ENCODE results near the gene PDIA2.

The PDIA2 gene

DNA sequence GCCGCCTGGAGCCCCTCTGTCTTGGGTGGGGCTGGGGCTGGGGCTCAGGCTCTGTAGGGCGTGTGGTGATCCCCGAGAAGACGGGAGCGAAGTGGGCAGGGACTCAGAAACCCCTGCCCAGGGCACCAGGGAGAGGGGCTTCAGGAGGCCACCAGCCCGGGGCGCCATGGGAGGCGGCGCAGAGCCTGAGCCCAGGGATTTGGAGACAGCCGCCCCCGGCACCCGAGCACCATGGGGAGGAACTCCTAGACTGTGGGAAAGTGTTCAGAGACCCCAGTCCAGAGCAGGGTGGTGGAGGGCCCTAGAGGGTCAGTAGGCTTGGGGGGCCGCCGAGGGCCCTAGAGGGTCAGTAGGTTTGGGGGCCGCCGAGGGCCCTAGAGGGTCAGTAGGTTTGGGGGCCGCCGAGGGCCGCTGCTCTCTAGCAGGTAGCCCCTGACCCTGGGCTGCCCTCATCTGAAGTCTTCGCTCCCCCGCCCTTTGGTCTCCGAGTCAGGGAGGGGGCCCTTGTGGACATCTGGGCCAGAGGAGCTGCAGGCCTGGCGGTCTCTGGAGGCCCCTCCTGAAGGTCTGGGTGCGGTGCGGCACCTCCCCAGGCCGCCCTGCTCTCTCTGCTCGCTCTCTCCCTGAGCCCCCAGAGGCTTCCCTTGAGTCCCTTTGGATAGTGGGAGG lies 1.8 kb upstream of the PDIA2 start:
- DNase-seq = no peak

DNA sequence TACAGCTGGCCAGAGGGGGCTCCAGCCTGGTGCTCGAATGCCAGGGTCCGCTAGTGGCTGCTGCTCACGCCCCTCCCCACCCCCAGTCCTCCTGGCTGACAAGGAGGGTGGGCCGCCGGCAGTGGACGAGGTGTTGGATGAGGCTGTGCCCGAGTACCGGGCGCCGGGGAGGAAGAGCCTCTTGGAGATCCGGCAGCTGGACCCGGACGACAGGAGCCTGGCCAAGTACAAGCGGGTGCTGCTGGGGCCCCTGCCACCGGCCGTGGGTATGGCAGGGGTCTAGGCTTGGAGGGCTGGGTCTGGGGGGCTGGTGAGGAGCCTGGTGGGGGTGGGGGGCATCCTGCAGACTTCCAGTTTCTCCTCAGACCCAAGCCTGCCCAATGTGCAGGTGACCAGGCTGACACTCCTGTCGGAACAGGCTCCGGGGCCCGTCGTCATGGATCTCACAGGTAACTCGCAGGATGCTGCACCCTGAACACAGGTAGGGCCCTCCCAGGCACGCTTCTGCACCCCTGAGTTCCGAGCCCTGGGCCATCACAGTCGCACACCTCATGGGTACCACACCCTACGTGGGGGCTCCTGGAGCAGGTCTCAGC lies 1.2 kb upstream of the PDIA2 start:
- no peak for DNase-seq

DNA sequence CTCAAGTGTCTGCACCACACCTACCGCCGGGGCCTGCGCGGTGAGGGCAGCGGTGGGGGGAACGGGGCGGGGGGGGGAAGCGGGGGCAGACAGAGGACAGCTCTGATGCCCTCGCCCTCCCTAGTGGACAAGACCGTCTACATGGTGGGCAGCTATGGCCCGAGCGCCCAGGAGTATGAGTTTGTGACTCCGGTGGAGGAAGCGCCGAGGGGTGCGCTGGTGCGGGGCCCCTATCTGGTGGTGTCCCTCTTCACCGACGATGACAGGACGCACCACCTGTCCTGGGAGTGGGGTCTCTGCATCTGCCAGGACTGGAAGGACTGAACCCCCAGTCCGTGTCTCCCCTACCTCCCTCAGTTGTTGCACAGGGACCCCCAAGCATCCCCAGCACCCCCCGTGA lies 473 bp upstream of the PDIA2 start:
- DNase-seq = no peak

DNA sequence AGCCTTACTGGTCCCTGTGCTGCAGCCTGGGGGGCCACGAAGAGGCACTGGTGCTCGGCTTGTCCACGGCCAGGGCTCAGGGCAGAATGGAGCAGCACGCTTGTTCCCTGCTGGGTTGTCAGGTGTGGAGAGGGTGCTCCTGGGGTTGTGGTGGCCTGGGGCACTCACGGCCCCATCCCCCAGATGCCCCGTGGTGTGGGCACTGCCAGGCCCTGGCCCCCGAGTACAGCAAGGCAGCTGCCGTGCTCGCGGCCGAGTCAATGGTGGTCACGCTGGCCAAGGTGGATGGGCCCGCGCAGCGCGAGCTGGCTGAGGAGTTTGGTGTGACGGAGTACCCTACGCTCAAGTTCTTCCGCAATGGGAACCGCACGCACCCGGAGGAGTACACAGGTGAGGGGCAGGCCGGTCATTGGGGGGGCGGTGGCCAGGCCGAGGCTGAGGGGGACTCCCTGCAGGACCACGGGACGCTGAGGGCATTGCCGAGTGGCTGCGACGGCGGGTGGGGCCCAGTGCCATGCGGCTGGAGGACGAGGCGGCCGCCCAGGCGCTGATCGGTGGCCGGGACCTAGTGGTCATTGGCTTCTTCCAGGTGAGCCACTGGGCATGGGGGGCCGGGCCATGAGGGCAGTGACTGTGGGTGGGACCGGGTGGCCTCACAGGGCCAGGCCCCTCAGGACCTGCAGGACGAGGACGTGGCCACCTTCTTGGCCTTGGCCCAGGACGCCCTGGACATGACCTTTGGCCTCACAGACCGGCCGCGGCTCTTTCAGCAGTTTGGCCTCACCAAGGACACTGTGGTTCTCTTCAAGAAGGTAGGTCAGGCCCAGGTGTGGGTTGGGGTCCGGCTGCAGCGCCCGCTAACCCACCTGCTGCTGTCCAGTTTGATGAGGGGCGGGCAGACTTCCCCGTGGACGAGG lies 1.5 kb downstream of the PDIA2 start:
- no peak for DNase-seq

DNA sequence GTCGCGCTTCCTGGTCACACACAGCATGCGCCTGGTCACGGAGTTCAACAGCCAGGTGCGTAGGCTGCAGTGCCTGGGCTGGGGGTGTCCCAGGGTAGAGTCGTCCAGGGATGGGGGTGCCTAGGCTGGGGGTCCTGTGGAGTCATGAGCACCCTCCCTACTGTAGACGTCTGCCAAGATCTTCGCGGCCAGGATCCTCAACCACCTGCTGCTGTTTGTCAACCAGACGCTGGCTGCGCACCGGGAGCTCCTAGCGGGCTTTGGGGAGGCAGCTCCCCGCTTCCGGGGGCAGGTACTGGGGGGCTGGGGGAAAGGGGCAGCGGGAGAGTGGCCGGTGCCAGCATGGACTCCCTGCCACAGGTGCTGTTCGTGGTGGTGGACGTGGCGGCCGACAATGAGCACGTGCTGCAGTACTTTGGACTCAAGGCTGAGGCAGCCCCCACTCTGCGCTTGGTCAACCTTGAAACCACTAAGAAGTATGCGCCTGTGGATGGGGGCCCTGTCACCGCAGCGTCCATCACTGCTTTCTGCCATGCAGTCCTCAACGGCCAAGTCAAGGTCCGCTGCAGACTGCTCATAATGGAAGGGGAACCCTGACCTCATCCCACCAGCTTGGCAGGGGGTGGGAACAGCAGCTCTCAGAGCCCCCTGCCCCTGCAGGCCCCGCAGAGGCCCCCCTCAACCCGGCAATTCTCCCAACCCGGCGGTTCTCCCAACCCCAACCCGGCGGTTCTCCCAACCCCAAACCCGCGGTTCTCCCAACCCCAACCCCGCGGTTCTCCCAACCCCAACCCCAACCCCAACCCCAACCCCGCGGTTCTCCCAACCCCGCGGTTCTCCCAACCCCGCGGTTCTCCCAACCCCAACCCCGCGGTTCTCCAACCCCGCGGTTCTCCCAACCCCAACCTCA lies 2.4 kb downstream of the PDIA2 start:
- no peak for DNase-seq

DNA sequence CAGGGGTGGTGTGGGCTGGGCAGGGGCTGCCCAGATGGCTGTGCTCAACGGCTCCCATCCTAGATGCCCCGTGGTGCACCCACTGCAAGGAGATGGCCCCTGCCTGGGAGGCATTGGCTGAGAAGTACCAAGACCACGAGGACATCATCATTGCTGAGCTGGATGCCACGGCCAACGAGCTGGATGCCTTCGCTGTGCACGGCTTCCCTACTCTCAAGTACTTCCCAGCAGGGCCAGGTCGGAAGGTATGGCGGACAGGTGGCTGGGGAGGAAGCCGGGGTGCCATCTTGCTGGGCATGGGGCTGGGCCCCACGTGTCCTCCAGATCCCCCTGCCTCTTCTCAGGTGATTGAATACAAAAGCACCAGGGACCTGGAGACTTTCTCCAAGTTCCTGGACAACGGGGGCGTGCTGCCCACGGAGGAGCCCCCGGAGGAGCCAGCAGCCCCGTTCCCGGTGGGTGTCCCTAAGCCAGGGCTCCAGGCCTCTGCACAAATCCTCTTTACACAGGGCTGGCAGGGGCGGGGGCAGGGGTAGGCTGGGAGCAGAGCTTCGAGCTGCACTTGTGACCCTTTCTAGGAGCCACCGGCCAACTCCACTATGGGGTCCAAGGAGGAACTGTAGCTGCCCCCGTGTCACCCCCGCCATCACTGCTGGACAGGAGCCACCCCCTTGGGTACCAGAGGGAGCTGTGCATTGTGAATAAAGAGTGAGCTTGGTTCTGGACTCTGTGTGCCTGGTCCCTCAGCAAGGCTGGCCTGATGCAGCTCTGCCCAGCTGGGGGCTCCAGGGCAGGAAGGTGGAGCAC lies 3.7 kb downstream of the PDIA2 start:
- DNase-seq = no peak

DNA sequence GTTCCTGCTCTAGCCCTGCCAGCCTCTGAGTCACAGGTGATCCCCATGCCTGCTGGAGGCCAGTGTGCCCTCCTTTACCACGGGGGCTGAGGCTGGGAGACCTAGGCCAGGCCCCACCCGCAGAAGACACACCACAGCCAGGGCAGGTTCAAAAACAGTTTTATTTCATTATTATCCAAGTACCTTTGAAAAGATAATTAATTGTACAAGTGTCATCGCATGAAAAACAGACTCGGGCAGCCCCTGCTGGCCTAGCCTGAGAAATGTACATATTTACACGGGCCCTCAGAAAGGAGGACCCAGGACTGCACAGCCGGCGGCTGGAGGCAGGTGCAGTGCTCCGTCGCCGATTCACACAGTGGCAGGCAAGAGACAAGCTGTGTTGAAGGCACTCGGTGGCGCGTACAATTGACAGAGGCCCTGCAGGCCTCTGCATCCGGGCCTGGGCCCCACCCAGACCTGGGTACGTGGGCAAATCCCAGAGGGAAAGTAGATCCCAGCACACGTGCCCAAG lies 4.4 kb downstream of the PDIA2 start:
- DNase-seq = no peak

DNA sequence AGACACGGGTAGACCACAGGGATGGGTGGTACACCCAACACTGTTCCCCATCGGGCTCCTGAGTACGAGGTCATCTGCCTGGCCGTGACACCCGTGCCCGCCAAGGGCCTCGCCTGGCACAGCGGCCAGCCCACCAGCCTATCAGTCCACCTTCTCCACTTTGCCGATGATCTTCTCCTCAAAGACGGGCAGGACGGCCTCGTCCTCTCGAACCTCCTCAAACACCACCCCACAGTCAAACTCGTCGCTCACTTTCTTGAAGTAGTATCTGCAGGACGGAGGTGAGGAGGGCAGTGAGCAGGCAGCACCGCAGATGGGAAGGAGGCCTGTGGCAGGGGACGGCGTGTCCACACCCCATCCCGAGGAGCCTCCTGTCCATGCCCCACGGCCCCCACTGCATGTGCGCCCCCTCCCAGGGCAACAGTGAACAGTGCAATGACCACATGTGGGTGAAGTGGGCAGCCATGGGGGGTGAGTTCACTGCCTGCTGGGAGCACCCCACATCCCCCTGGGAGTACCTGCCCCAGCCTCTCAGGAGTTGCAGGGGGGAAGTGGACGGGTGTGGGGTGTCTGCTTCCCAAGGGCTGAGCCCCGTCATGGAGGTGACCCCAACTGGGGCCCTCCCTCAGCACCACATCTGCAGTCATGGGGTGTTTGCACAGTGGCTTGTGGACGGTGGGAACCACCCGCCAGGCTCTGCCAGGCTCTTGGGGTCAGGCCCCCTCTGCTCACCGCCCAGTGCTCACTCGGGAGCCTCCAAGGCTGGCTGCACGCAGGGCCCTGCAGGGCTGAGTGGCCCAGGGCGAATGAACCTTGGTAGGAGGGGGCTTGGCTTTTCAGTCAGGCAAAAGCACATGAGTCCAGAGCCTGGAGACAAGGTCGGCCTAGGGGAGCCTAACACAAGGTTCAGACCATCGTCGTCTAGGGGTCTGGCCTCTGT lies 5.3 kb downstream of the PDIA2 start:
- no peak for DNase-seq

DNA sequence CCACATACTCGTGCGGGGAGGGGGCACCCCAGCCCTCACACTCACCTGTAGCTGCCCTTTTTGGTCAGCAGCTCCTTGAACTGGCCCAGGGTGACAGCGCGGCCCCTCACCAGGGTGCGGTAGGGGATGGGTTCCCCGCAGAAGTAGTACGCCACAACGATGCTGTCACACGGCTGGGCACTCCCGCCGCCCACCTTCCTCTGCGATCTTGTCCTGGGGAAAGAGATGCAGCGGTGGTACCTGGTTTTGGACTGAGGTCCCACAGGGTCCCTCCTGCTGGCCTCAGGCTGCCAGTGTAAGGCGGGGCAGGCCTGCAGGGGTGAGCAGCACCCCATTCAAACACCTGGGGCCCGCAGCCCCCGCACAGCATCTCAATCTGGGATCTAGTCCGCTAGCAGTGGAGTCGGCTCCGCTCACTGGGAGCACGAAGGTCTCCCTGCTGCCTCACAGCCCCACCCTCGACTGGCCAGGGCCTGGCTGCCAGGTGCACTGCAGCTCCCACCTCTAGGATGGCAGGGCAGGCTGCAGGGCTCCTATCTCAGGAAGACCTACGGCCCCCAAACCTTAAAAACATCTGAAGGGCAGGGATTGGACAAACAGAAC lies 6.5 kb downstream of the PDIA2 start:
- DNase-seq = no peak

DNA sequence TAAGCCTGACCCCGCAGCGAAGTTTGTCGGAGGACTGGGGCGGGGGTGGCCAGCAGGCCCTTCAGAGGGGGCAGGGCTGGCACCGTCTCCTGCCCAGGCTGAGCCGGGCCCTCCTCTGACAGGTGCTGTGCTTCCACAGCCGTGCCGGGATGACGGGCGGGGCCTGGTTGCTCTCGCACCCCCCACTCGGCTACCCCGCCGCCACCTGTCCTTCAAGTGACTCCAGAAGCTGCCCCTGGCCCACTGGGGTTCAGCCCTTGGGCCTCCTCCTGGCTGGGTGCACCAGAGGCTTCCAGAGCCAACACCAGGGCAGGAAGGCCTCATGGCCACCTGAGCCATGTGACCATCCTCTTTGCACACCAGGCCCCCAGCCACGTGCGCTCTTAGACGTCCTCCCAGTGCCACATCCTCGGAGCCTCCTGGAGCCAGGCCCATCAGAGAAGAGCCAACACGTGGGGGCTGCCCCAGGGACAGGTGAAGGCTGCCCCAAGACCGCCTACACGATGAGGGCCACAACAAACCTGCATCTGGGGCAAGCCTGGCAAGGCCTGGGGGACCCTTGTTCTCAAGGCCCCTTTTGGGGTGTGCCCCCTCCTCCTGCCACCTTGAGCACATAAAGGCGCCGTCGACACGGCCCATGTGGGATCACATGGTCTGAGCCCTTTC lies 7.2 kb downstream of the PDIA2 start:
- DNase-seq = no peak

DNA sequence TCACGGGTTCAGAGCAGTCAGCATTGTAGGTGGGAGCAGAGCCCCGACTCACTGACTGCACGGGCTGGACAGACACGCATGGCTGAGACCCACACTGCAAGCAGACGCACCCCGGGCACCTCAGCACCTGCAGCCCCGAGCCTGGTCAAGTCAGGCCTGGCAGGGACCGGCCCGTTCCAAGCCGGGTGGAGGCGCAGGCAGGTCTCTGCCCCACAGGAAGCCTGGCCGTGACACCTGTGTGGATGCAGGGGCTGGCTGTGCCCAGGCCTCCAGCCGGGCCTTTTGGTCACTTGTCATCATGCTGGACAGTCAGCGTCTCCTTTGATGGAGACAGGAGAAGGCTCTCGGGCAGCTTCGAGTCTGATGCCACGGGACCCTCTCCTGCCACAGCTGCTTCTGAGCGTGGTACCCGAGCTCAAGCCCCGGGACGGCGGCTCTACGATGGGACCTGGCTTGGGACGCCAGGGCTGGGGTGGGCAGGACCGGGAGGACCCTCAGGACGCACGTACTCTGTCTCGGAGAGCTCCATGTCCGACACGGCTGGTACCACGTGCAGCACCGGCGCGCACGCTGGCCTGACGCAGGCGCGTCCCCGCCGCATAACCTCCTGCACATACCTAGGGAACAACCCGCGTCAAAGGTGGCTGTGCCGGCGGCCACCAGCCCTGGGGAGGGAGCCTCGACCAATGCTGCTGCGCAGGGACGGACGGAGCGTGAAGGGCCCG lies 7.9 kb downstream of the PDIA2 start:
- DNase-seq = no peak

DNA sequence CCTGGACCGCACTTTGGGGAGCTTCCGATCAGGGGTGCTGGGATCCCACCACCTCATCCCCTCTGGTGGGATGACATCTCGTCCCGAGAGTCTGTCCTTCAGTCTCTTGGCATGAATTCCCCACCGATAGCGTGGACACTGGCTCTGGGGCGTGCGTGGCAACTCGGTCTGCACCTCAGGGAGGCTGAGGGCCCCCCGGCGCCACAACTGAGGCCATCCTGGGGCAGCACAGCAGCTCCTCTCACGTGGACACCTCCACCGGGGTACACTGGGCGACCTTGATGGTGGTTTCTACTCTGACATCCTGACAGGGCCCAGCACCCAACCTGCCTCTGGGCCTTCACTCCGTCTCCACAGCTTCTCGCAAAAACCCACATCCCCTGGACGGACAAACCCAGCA lies 8.6 kb downstream of the PDIA2 start:
- DNase-seq = no peak

DNA sequence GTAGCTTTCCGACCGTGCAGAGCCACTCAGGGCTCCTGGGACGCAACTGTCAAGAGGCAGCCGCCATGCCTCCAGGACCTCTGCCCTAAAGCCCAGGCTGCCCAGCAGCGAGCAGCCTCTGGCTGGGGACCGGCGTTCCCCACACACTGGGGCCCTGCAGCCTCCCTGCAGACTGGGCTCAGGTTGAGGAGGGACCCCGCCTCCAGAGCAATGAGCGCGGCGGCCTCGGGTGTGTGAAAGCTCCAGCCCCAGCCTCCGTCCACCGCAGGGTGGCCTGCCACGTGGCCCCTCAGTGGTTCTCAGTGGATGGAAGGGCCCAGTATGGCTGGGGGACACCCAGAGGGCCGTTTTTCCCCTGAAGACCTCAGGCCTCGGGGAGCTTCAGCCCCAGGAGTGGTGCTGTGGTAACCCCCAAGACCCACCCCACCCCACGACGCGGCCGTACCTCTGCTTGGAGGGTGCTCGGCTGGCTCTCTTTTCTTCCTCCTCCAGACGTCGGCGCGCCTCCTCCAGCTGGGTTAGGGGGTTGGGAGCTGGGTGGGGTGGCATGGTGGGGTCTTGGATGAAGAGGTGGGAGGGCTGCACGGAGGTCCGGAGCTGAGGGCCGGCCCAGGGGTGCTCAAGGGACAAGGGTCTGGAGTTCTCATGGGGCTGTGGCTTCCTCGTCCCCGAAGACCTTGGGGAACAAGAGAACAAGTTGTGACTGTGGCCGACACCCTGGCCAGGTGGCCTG lies 10.2 kb downstream of the PDIA2 start:
- DNase-seq = no peak

DNA sequence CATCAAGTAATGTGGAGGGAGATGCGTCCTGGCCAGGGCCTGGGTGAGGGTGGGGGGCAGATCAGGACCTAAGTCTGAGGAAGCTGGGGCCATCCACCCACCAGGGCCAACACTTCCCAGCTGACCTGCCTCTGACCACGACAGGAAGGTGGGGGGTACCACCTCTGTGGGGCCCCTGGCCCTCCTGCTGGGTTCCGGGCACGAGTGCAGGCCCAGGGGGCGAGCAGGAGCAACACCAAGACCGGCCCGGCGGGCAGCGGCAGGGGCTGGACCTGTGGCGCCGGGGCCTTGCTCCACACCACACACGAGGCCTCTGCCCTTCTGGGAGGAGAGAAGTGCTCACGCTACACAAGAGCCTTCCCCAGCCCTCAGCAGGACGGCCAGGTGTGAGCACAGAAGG lies 13.3 kb downstream of the PDIA2 start:
- no peak for DNase-seq

DNA sequence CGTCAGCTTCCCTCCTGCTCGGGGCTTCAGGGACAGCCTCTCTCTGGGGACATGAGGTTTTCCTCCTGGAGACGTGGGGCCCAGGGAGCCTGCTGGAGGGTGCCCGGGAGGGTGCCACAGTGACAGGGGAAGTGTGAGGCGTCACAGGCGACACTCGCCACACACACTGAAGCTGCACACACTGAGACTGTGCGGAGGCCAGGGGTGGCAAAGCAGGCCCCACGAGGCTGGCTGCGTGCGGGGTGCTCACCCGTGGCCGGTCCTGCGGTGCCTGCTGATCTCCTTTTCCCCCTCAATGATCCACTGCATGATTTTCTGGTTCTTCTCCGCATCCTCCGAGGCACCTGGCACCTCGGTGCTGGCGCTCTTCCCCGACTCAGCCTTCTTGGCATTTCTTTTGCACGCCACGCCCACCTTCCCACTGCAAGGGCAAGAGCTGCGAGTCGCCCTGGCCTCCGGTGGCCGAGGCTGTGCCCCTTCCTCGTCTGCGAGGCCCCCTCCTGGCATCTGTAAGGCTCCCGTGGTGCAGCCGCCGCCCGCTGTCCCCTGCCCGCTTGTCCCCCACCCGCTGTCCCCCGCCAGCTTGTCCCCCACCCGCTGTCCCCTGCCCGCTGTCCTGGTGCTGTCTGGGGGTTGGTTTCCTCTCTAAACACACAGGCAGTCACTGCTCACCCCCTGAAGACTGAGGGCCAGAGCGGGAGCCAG lies 14.0 kb downstream of the PDIA2 start:
- no peak for DNase-seq

DNA sequence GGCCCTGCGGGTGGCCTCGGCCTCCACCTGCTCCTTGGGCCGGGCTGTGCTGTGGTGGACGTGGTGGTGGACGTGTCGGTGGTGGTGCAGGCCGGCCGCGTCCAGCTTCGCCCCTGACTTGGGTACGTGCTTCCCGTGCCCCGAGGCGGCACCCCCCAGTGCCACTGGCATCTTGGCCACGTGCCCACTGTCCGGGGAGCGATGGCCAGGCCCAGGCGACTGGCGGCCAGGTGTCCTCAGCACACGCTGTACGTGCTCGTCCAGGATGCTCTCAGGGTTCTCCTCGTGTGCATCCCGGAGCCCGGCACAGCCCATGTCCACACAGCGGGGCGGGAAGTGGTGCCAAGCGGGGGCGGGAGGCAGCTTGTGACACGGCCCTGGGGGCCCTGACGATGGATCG lies 14.9 kb downstream of the PDIA2 start:
- DNase-seq = no peak

DNA sequence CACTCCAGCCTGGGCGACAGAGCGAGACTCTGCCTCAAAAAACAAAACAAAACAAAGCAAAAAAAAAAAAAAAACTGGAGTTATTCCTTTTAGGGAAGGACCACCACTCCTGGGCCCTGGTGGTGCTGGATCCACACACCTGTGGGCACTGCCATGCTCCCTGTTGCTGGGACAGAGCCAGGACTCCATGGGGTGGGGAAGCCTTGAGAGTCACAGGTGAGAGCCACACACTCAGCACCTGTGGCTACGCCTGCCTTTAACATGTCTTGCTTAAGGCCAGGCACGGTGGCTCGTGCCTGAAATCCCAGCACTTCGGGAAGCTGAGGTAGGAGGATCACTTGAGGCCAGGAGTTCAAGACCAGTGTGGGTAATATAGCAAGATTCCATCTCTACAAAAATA lies 18.3 kb downstream of the PDIA2 start:
- no peak for DNase-seq

DNA sequence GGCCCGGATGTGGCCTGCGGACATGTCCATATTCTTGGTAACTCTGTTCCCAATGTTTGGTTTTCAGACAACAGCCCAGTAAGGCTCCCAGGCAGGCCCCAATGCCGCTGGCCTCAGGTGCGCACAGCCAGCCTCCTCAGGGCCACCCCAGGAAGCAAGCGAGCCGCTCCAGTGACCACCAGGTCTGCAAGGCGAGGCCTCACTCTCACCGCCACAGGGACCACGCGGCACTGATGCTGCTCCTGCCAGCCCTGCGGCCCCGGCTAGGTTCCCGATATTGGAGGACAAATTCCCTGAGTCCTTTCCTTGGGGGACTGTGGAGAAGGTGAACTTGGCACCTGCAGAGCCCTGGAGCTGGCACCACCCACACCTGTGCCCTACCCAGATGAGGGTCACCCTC lies 19.0 kb downstream of the PDIA2 start:
- no peak for DNase-seq

Measured in SW 1271 (cell line).